ENCODE measurements around the gene PNPLA1. TPM values are rescaled to one million over a fixed set of nuclear protein-coding genes. Genes with fewer than 3 reads are reported as not detected.

Gene PNPLA1
- total RNA-seq, 1 donor from 2014 or later = 0.22 TPM

- no peak for DNase-seq (ENCODE audit: low spot score)
- ATAC-seq = no peak
- intact Hi-C loops (cut with DNase I) = no loop called here
Observed at GRCh38 chr6:36277946-36278470, 8.1 kb downstream of the PNPLA1 start.

- no peak for DNase-seq (ENCODE audit: low spot score)
- ATAC-seq = no peak
- intact Hi-C loops (cut with DNase I) = no loop called here
Observed at GRCh38 chr6:36280467-36280866, 10.6 kb downstream of the PNPLA1 start.

- DNase-seq (ENCODE audit: low spot score) = no peak
- intact Hi-C loops (cut with DNase I) = no loop called here
- ATAC-seq = no peak
Observed at GRCh38 chr6:36280983-36281382, 11.1 kb downstream of the PNPLA1 start.

GRCh38 chr6:36283608-36284007 lies 13.7 kb downstream of the PNPLA1 start:
- DNase-seq (ENCODE audit: low spot score) = no peak
- ATAC-seq = no peak
- intact Hi-C loops (cut with DNase I) = no loop called here

- intact Hi-C loops (cut with DNase I) = no loop called here
- DNase-seq (ENCODE audit: low spot score) (no peak), ATAC-seq (no peak)
Observed at GRCh38 chr6:36284359-36284758, 14.5 kb downstream of the PNPLA1 start.

GRCh38 chr6:36285187-36285671 lies 15.4 kb downstream of the PNPLA1 start:
- intact Hi-C loops (cut with DNase I) = no loop called here
- ATAC-seq (no peak), DNase-seq (ENCODE audit: low spot score) (no peak)

- DNase-seq (ENCODE audit: low spot score) = no peak
Observed at GRCh38 chr6:36285797-36286196, 15.9 kb downstream of the PNPLA1 start.

GRCh38 chr6:36286858-36287257 lies 17.0 kb downstream of the PNPLA1 start:
- intact Hi-C loops (cut with DNase I) = no loop called here
- DNase-seq (ENCODE audit: low spot score) = no peak
- no peak for ATAC-seq

More at GRCh38 chr6:36285797-36286196, 15.9 kb downstream of the PNPLA1 start:
- intact Hi-C loops (cut with DNase I) = no loop called here
- no peak for ATAC-seq

GRCh38 chr6:36289281-36289878 lies 19.5 kb downstream of the PNPLA1 start:
- intact Hi-C loops (cut with DNase I) = no loop called here
- DNase-seq (ENCODE audit: low spot score) (no peak), ATAC-seq (no peak)

- intact Hi-C loops (cut with DNase I) = no loop called here
- no peak for DNase-seq (ENCODE audit: low spot score)
Observed at GRCh38 chr6:36290668-36291620, 21.1 kb downstream of the PNPLA1 start.

GRCh38 chr6:36292170-36292569 lies 22.3 kb downstream of the PNPLA1 start:
- DNase-seq (ENCODE audit: low spot score) (no peak), ATAC-seq (no peak)
- intact Hi-C loops (cut with DNase I) = no loop called here

More at GRCh38 chr6:36290668-36291620, 21.1 kb downstream of the PNPLA1 start:
- ATAC-seq = no peak

GRCh38 chr6:36296240-36296639 lies 26.4 kb downstream of the PNPLA1 start:
- DNase-seq (ENCODE audit: low spot score) (no peak), ATAC-seq (no peak)
- intact Hi-C loops (cut with DNase I) = no loop called here

GRCh38 chr6:36297051-36297450 lies 27.2 kb downstream of the PNPLA1 start:
- DNase-seq (ENCODE audit: low spot score) = no peak
- intact Hi-C loops (cut with DNase I) = no loop called here
- ATAC-seq = no peak

- ATAC-seq (no peak), DNase-seq (ENCODE audit: low spot score) (no peak)
- intact Hi-C loops (cut with DNase I) = no loop called here
Observed at GRCh38 chr6:36297511-36297910, 27.7 kb downstream of the PNPLA1 start.

- ATAC-seq (no peak), DNase-seq (ENCODE audit: low spot score) (no peak)
- intact Hi-C loops (cut with DNase I) = no loop called here
Observed at GRCh38 chr6:36298027-36298426, 28.2 kb downstream of the PNPLA1 start.

- ATAC-seq (peak; percentile 63), DNase-seq (ENCODE audit: low spot score) (no peak)
- intact Hi-C loops (cut with DNase I) = loop anchor here (5.0 kb wide), 1 partner anchor 61 kb away; no protein-coding TSS in a partner anchor
Observed at GRCh38 chr6:36301085-36301658, 31.3 kb downstream of the PNPLA1 start.

- ATAC-seq = peak; percentile 88
- no peak for DNase-seq (ENCODE audit: low spot score)
- intact Hi-C loops (cut with DNase I) = loop anchor here (5.0 kb wide), 1 partner anchor 61 kb away; no protein-coding TSS in a partner anchor
Observed at GRCh38 chr6:36301781-36302180, 31.9 kb downstream of the PNPLA1 start.

GRCh38 chr6:36302227-36302976 lies 32.5 kb downstream of the PNPLA1 start:
- intact Hi-C loops (cut with DNase I) = loop anchor here (5.0 kb wide), 1 partner anchor 60 kb away; no protein-coding TSS in a partner anchor
- DNase-seq (ENCODE audit: low spot score) (peak; percentile 94), ATAC-seq (peak; percentile 84)

- DNase-seq (ENCODE audit: low spot score) (no peak), ATAC-seq (no peak)
- intact Hi-C loops (cut with DNase I) = no loop called here
Observed at GRCh38 chr6:36305885-36306284, 36.0 kb downstream of the PNPLA1 start.
